ENCODE results near the gene AOPEP.

GRCh38 chr9:94956731-94957130, 230.2 kb downstream of the AOPEP start:
- TF ChIP-seq CTCF (IDR thresholded peaks at IDR 0.05; ENCODE audit: insufficient read depth, low read length, poor library complexity, severe bottlenecking) (no peak), EZH2phosphoT487 (conservative IDR thresholded peaks at IDR 0.05; ENCODE audit: low read length) (no peak)

All from SU-DHL-6 (cell line).